ENCODE measurements around the gene ADCY9.

DNA sequence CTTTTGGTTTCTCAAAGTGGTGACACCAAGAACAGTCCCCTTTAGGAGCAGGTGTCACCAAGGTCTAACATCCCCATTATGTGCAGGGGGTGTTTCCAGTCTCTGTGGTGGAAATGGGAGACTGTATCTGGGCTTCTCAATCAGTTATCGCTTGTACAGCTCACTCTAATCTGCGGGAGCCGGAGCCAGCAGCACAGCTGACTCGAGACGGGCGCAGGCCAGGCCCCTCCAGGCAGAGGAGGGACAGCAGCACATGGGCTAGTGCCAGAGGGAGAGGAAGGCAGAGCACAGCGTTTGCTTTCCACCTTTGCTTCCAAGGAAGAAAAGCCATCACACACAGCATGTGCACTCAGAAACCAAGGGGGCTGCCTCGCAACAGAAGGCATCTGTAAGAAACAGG lies 144.5 kb downstream of the ADCY9 start:
- TF ChIP-seq, protein P1, sequence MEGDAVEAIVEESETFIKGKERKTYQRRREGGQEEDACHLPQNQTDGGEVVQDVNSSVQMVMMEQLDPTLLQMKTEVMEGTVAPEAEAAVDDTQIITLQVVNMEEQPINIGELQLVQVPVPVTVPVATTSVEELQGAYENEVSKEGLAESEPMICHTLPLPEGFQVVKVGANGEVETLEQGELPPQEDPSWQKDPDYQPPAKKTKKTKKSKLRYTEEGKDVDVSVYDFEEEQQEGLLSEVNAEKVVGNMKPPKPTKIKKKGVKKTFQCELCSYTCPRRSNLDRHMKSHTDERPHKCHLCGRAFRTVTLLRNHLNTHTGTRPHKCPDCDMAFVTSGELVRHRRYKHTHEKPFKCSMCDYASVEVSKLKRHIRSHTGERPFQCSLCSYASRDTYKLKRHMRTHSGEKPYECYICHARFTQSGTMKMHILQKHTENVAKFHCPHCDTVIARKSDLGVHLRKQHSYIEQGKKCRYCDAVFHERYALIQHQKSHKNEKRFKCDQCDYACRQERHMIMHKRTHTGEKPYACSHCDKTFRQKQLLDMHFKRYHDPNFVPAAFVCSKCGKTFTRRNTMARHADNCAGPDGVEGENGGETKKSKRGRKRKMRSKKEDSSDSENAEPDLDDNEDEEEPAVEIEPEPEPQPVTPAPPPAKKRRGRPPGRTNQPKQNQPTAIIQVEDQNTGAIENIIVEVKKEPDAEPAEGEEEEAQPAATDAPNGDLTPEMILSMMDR (IDR thresholded peaks at IDR 0.05): no peak
- TF ChIP-seq IRF2 (CRISPR knock-in tag; IDR thresholded peaks at IDR 0.05; ENCODE audit: borderline replicate concordance, low read depth) (no peak), CREB1 (CRISPR knock-in tag; IDR thresholded peaks at IDR 0.05) (no peak)
- TF ChIP-seq, protein P2, sequence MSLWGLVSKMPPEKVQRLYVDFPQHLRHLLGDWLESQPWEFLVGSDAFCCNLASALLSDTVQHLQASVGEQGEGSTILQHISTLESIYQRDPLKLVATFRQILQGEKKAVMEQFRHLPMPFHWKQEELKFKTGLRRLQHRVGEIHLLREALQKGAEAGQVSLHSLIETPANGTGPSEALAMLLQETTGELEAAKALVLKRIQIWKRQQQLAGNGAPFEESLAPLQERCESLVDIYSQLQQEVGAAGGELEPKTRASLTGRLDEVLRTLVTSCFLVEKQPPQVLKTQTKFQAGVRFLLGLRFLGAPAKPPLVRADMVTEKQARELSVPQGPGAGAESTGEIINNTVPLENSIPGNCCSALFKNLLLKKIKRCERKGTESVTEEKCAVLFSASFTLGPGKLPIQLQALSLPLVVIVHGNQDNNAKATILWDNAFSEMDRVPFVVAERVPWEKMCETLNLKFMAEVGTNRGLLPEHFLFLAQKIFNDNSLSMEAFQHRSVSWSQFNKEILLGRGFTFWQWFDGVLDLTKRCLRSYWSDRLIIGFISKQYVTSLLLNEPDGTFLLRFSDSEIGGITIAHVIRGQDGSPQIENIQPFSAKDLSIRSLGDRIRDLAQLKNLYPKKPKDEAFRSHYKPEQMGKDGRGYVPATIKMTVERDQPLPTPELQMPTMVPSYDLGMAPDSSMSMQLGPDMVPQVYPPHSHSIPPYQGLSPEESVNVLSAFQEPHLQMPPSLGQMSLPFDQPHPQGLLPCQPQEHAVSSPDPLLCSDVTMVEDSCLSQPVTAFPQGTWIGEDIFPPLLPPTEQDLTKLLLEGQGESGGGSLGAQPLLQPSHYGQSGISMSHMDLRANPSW (CRISPR knock-in tag; conservative IDR thresholded peaks at IDR 0.05; ENCODE audit: low read depth): no peak
